HG02610 (cell line): ENCODE data around the gene ARFGAP2.

ENCODE experiments used
- ATAC-seq: cut with Tn5 transposase; IDR thresholded peaks from one replicate; pipeline ENCODE4 v1.9.1; 2021; ENCODE audit warnings: mild to moderate bottlenecking, moderate library complexity; ENCODE audit not compliant: unreplicated experiment

Gene ARFGAP2

DNA sequence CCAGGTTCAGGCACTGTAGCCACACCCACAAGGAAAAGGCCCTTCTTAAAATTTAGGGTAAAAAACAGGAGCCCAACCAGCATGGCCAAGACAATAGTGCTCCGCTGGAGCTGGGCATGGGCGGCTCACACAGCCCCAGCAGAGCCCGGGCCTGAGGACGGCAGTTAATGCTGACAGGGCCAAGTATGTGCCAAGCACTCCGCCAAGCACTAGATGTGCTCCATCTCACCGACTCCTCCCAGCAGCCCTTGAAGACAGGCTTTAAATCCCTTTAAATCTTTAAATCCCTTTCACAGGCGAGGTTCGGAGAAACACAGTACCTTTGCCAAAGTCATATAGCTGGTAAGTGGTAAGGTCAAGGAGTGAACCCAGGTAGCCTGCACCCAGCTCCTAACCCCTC, 4.8 kb downstream of the ARFGAP2 start:
- ATAC-seq = no peak

DNA sequence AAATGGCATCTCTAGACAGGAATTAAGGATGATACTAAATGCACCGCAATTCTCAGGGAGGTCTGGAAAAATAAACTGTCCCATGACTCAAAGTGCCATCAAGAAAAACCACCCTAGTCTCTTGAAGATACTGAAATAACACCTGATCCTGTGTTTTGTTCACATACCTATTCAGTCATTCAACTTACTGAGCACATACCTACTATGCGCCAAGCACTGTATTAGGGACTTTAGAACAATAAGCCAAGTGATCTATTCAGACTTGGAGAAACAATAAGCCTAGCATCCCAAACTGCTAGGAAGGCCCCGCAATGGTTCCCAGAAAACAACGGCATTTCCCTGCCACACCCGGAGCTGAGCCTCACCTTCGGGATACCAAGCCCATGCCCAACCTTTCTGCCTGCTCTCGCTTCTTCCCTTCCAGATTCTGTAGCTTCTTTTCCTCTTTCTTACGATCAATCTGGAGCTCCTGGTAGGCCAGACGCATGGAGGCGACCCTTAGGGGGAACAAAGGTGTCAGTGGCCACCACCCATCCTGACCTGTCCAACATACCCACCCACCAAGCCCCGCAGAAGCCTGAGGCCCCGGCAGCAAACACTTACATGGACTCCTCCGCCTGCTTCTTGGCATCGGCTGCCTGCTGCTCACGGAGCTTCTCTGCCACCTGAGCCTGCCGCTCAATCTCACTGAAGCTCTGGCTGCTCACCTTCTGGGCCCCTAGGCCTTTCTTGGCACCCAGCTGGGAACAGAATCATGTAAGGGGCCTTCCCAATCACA, 5.4 kb downstream of the ARFGAP2 start:
- no peak for ATAC-seq

DNA sequence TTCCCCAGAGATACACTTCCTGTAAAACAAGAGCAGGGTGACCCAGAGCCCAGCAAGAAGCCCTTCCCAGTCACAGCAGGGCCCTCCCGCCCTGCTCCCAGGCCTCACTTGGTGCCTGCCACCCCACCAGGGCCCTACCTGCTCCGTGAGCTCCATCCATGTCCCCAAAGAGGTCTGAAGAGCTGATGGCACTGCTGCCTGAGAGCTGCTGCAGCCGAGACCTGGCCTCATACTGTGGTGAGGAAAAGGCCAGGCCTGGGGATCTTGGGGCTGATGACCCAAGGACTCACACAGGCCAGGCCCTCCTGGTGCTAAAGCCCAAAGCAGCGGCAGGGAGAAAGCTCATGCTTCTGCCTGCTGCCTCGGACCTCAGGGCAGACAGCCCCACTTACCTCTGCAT, 10.3 kb downstream of the ARFGAP2 start:
- ATAC-seq = no peak

DNA sequence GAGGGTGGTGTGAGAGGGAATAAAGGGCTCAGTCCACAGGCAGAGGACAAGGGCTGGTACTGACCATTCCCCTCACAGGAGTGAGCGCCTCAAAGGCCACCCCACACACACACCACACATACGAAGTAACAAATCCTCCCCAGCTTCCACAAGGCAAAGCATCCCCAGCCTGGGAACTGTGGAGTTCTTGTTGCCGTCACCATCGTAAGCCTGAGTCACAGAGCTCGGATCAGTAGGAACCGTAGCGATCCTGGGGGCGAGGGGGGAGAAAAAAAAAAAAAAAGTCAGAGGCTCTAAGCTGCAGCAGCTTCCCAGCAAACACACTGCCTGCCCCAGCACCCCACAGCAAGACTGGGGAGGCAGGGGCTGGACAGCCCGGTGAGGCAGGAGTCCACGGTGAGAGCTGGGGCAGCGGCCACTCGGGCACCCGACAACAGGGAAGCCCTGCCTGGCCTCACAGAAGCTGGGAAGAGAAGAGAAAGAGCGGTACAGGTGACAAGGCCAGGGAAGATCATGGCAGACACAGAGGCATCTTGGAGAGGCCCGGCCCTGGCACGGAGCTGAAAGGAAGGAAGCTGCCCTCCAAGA, 11.3 kb downstream of the ARFGAP2 start:
- ATAC-seq = no peak

DNA sequence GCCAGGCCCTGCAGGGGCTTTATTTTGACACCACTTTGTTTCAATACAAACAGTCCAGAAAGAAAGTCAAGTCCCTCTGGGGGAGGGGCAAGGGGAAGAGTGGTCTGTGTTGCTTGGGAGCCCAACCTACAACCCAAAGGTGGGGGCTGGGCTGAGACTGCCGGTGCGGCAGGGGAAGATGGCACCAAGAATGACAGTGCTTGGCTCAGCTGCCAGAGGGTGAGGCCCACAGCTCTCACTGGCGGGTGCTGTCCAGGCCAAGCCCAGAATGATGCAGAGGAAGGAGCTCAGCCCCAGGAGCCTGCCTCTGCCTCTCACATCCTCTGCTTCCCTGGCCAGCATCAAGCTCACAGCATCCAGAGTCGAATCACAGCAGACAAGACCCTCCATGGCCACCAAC, 12.4 kb downstream of the ARFGAP2 start:
- no peak for ATAC-seq

DNA sequence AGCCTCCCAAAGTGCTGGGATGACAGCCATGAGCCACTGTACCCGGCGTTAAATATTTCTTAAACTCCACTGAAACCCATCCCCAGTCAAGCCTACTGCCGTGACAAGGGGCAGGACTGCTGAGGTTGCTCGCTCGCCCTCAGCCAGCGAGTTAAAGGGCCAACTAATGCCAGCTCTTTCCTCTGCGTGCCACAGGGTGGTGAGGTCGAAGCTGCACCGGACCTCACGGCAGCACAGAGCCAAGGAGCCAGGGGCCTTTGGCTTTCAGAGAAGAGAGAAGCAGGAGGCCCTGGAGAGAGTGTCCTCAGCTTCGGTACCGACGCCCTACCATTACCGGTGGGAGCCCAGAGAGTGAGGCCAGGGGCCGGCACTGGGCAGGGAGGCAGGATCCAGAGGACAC, 12.8 kb downstream of the ARFGAP2 start:
- no peak for ATAC-seq

DNA sequence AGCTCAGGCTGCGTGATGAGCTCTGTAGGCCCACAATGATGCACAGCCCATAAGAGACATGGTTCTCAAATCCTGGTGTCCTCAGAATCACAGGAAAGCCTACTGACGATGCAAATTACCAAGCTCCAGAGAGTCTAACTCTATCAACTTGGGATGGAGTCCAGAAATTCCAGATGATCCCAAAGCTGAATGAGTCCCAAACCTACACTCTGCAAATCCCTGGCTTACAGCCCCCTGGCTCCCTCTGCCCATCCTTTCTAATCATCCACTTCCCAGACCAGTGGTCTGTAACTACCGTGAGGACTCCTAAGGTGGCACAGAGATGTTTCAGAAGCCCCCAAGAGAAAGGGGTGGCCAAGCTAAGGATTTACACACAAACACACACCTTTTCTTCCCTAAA, 13.5 kb downstream of the ARFGAP2 start:
- no peak for ATAC-seq

DNA sequence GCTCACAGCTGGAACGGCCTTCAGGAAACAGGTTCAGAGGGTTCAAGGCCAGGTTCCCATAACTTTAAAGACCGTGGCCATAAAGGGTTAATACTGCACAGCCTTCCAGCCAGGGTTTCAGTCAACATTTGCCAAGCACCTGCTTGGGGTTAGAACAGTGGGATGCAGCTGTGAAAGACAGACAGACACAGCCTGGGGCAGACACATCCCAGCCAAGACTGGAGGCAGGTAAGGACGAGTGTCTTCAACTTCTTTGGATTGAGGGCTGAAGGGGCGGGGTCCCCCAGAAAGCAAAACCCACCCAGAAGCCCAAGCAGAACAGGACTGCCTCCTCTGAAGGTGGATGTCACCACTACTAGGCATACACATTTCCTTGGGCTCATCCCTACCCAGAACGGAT, 14.3 kb downstream of the ARFGAP2 start:
- no peak for ATAC-seq

DNA sequence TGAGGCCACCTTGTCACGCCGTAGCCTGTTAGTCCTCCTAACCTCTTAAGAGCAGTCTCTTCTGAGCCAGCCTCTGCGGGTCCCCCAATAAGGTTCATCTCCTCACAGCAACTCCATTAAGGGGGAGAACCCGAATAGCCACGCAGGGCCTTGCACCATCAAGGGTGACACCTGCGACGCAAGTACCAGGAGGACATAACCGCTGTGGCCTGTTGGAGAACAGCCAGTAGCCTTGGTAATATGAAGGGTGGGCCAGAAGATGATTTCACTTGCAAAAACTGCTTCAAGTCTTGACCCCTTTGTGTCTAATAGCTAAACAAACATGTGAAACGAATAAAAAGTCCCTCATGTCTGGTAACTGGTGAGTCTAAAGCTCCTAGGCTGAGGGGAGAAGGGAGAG, 14.8 kb downstream of the ARFGAP2 start:
- ATAC-seq = no peak

DNA sequence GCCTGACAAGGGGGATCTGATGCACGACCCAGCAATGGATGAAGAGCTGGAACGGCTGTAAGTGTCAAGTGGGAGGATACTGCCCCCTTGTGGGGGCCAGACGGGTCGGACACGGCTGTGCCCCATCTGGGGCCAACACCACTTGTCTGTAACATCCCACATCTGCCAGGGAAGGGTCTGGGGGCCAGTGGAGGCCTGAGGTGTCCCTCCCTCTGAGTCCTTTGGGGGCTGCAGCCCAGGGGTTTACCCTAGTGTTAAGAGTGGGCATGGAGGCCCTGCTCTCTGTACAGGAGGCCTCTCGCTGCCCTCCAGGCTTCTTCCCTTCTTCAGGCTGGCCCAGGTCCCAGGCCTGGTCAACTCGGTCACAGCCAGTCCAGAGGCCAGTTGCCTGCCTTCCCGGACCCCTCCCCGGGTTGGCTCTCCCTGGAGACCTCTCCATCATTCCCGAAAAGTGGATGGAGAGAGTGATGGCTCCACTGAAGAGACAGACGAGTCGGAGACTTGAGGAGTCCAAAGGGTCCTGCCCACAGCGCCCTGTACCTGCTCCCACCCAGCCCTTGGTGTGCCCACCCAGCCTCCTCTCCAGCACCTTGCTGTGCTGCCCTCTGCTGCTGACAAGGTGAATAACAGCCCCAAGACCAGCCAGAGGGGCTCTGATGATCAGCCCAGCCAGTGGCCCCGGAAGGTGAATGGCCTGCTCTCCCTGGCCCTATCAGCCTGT, 15.4 kb downstream of the ARFGAP2 start:
- no peak for ATAC-seq

DNA sequence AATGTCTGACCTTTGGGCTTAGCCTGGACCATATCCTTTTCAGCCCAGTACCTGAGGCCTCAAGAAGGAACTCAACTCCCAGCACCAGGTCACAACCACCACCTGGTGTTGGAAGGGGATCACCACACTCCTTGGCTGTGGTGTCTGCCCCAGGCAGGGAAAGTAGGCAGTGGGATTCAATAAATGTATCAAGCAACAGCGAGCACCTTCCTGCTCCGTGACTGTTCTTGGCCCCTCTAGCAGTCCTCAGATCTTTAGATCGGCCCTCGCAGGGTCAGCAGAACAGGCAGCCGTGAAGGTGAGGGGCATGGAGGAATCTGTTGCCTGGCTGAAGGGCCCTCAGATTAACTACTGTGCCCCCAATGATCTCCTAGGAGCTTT, 15.9 kb downstream of the ARFGAP2 start:
- ATAC-seq = no peak

DNA sequence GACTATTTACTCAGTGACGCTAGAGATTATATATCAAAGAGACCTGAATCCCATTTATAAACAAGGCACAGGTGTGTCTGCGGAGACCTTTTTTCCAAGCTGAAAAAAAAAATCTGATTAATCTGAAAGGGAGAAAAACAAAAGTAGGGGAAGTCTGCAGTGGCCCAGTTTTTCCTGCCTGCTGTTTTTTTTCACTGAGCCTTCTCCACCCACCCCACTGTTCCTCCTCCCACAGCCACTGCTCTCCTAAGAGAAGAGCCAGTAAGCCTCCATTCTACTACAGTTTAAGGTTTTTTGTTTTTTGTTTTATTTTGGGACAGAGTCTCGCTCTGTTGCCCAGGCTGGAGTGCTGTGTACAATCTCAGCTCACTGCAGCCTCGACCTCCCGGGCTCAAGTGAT, 18.4 kb downstream of the ARFGAP2 start:
- ATAC-seq = no peak

DNA sequence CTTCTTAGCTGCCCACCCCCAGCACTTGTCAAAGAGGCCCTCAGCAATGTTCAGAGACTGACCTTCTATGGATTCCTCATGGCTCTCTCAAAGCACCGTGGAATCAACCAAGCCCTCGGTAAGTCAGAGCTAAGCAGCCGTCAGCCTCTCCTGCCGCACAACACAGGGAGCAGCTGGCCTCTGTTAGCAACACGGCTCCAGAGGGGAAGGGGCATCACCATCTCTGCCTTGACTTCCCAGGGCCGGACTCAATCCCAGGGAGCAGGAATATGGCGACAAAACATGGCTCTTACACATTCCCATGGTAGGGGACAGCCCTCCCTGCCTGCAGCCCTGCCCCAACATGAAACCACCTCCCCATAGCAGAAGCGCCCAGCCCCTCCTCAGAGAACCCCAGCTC, 18.9 kb downstream of the ARFGAP2 start:
- no peak for ATAC-seq

DNA sequence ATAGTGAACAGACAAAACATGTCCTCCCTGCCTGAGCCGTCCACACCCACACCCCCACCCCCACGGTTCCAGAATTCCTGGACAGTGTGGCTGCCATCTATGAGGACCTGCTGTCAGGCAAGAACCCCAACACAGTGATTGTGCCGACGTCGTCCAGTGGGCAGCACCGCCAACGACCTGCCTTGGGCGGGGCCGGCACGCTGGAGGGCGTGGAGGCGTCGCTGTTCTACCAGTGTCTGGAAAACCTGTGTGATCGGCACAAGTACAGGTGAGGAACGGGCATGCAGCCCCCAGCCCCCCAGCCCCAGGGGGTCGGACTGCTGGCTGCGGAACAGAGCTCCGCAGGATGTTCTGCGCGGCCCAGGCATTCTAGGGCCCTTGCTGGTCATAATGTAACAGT, 19.7 kb downstream of the ARFGAP2 start:
- ATAC-seq = no peak

DNA sequence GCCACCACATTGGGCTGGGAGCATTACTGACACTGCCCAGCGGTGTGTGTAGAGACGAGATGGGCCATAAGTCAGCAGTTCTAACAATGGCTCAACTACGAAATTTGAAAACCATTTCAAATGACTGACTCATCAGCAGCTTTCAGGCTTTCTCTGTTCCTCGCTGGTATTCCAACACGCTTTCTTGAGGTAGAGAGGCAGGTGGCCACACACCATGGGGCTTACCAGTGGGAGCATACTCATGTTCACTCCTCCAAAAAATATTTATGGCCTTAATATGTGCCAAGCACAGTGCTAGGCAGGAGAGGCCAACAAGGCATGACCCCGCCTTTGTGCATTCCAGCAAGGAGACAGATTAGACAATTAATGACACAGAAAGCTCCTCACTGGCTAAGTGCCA, 20.3 kb downstream of the ARFGAP2 start:
- no peak for ATAC-seq

DNA sequence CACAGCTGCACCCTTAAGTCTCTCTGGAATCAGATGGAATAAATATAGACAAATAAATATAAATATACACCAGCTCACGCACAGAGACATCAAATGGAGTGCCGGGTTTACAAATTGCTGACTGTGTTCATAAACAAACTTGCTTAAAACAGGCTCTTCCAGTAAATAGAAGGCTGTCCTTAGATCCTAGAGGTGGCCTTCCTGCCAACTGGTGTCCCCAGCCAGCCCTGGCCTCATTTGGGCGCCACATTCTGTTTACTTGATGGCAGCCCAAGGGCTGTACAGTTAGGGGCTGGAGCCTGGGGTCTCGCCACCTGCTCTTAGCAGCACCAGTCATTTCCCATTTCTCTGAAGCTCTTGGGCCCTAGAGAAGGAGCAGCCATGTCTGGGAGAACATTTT, 20.8 kb downstream of the ARFGAP2 start:
- no peak for ATAC-seq

DNA sequence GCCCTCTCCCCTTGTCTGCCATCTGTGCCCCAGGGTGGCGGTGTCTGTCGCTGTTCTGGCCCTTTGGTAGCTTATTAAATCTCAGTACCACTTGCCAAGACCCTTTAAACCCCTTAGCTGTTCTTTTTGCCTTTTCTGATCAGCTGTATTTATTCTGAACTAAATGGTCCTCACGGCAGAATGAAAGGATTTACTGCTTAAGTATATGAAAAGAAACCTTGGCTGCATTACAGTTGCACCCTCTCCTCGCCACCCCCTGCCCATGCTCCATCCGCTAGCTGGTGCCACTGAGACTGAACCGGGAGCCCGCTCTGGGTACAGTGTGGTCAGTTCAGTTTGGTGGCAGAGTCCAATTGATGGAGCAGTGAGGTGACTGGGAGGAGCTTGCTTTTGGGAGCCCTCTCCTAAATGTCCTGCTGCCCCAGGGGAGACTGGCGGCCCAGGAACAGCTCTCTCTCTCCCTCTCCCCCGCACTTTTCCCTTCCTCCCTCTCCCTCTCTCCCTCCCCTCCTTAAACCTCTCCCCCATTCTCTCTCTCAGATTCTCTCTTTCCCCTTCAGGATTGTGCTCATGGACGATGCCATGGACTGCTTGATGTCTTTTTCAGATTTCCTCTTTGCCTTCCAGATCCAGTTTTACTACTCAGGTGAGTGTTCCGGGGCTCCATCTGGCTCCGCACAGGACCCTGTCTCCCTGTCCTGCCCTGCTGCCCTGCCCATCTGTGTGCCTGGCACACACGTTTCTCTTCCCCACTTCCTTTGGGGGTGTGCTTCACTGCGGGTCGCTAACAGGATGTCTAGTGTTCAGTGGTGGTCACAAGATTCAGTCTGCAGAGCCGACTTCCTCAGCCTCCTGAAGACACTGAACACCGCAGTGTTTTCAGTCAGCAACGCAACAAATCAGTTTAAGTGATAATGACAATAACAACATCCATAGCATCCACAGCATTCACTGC, 21.8 kb downstream of the ARFGAP2 start:
- no peak for ATAC-seq

DNA sequence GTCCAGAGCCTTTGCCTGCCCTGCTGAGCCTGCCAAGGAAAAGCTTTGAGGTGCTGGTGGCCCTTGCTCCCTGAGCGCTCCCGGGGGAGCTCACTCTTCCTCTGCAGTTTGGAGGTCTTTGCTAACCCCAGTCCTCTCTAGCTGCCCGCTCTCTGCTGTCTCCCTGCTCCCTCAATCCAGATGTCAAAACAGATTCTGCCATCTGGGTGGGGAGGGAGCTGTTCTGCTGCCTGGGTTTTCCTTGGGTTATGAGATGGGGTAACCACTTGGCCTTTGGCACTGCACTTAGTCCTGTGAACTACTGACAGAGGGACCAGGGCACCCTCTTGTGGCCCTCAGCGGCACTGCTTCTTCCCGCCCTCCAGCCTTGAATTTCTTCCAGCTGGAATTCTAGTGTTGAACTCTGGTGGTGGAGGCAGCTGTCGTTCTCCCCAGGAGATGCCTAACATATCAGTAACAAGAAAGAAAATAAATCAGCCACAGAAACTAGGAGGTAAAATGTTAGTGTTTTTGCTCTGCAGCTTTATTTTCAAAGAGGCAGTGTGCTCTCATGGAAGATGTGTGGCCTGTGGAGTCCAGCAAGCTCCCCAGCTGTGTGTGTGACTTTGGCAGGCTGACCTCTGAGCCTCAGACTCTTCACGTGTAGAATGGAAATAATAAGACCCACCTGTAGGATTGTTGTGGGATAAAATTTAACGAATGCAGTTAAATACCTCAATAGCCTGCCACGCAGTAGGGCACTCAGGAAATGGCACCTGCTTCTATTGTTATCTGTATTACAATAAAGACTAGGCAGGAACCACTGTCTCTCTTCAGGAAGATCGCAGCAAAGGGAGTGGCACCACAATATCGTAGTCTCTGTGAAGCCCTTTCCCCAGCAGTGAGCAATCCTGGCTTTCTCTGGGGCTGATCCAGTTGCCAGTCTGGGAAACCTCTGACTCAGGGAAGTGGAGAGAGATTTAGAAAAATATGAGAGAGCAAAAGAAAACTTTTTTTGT, 23.4 kb downstream of the ARFGAP2 start:
- no peak for ATAC-seq

DNA sequence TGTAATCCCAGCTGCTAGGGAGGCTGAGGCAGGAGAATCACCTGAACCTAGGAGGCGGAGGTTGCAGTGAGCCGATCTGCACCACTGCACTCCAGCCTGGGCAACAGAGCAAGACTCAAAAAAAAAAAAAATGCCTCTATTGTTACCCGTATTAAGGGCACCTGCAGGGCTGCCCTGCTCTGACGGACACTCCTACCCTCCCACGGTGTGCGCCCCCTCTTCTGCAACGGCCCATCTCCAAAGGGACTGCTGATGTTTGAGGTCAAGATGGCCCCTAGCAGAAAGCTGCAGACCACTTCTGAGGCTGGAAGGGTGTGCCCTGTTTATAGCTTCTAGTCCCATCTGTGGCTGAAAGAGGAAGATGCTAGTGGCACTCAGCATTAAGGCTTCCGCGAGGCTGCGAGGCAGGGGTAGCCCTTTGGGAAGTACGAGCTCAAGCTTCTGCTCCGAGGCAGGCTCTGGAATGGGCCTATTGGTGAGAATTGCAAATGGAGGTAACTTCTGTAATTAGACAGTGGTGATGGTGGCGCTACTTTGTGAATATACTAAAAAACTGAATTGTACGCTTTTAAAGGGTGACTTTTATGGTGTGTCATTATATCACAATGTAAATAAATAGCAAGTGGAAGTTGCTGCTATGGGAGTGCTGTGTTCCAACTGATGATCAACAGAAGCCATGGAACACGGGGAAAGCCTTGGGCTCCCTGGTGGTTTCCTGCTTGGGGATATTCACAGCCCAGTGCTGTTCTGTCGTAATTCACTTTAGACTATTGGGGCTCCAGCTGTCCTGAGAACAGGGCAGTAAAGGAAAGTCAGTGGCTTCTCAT, 24.3 kb downstream of the ARFGAP2 start:
- ATAC-seq = no peak
